Ovary (tissue), 3 donors: ENCODE results near the gene GALK1.

Experiments
- CTCF ChIP-seq, 3 donors: fragments of 450-650 bp in 2 of 3; fragments of 200-600 bp in 1 of 3; IDR thresholded peaks; one replicate each; pipeline versions ENCODE4 v1.5.1 to v1.8.0; 2016 to 2022; ENCODE audit warnings: antibody characterized with exemption in 3 of 3, mild to moderate bottlenecking in 1 of 3
- POLR2A ChIP-seq: fragments of 450-650 bp; IDR thresholded peaks from one replicate; pipeline ENCODE4 v1.6.1; 2017; ENCODE audit warnings: antibody characterized with exemption, mild to moderate bottlenecking, moderate library complexity
- donor health status: DM: no; HTN: no; CAD: no.

GRCh38 chr17:75764417-75764710 is 628 bp downstream of the GALK1 start:
- no peak for TF ChIP-seq CTCF (IDR thresholded peaks at IDR 0.05)
- no peak for TF ChIP-seq POLR2A
